Measurements from ENCODE around the gene ZXDC. TPM values are rescaled to one million over a fixed set of nuclear protein-coding genes. Genes with fewer than 3 reads are reported as not detected.

Gene ZXDC
- total RNA-seq, 1 experiment from 2014 or later, result 28.3 TPM

- Mint-ChIP-seq H3K27ac (peak overlapping the region in 1 of 3 experiments; percentile 82; a peak in 1 of 7 replicates), H3K36me3 (ENCODE audit: insufficient read depth in 1 of 3, low read depth in 3 of 3) (no peaks in the 10 kb centered on the region), H3K4me1 (peaks cover 22% of the 10 kb centered on the region in 2 experiments), H3K27me3 (ENCODE audit: low read depth) (peaks cover 3% of the 10 kb centered on the region), H3K9me3 (no peaks in the 10 kb centered on the region; a peak in 1 of 5 replicates), H3K4me3 (no peak overlapping the region)
- H4K20me1 ChIP-seq (ENCODE audit: control insufficient read depth, insufficient read depth, insufficient read length), result no peaks in the 10 kb centered on the region
- no peaks in the 10 kb centered on the region for H3K9me3 ChIP-seq (ENCODE audit: control insufficient read depth, low read depth, low read length)
- H2BK5ac ChIP-seq (ENCODE audit: insufficient read length, low read length), result no peak overlapping the region
- no peak overlapping the region for H2AFZ ChIP-seq (ENCODE audit: low read length)
- H3K4me2 ChIP-seq (ENCODE audit: insufficient read depth, insufficient read length, low read length), result no peak overlapping the region
- no peak overlapping the region for H4K91ac ChIP-seq (ENCODE audit: insufficient read length, low read depth, low read length)
- no peak overlapping the region for H4K8ac ChIP-seq (replicated peaks; ENCODE audit: insufficient read length, low read depth, low read length)
- no peaks in the 10 kb centered on the region for H3K79me1 ChIP-seq (ENCODE audit: insufficient read depth, low read depth, low read length, poor library complexity, severe bottlenecking)
- no peak overlapping the region for H3K56ac ChIP-seq (ENCODE audit: insufficient read length, low read depth, low read length)
- H2BK15ac ChIP-seq (ENCODE audit: low read depth, low read length), result no peak overlapping the region
- no peak overlapping the region for H3K14ac ChIP-seq (ENCODE audit: insufficient read depth, low read length)
- H3K18ac ChIP-seq (ENCODE audit: insufficient read length, low read depth, low read length), result no peak overlapping the region
- no peaks in the 10 kb centered on the region for H3K79me2 ChIP-seq (ENCODE audit: insufficient read depth, low read length)
- no peaks in the 10 kb centered on the region for H3K23me2 ChIP-seq (ENCODE audit: insufficient read length, low read depth, low read length, poor library complexity, severe bottlenecking)
- H4K5ac ChIP-seq (ENCODE audit: insufficient read length, low read depth, low read length), result no peak overlapping the region
- no CpG with 5 or more reads among the region's 12 CpGs for WGBS (ENCODE audit: extremely low coverage, insufficient read length, low lambda C conversion rate)
- H3K27me3 ChIP-seq (ENCODE audit: insufficient read depth, low read length), result no peaks in the 10 kb centered on the region
- no peak overlapping the region for H3K23ac ChIP-seq (ENCODE audit: insufficient read length, low read depth, low read length)
- H3K4me1 ChIP-seq (ENCODE audit: insufficient read depth, low read length), result peaks cover 5% of the 10 kb centered on the region; the same call in 1 of the 2 replicates
- no peak overlapping the region for H2BK12ac ChIP-seq (ENCODE audit: insufficient read length, low read depth, low read length)
- no peak overlapping the region for H2AK5ac ChIP-seq (ENCODE audit: insufficient read length, low read length)
- no peak overlapping the region for H2BK120ac ChIP-seq (ENCODE audit: low read depth, low read length, poor library complexity, severe bottlenecking)
- no peak for TF ChIP-seq CTCF (conservative IDR thresholded peaks at IDR 0.05)
- no peak overlapping the region for H3K4ac ChIP-seq (ENCODE audit: low read depth, low read length)
- H3K9ac ChIP-seq (ENCODE audit: extremely low read depth, insufficient read length, low read length), result no peak overlapping the region
- no peak overlapping the region for H3T11ph ChIP-seq (ENCODE audit: low read length)
- no peak overlapping the region for H3K27ac ChIP-seq (ENCODE audit: insufficient read length, low read depth, low read length)
- DNase-seq, result no peak
- H2BK20ac ChIP-seq (ENCODE audit: low read depth, low read length, poor library complexity, severe bottlenecking), result no peak overlapping the region
Measured at GRCh38 chr3:126414961-126415660, 60.6 kb downstream of the ZXDC start.
